Fibroblast of skin of right quadriceps (primary cell): Measurements from ENCODE around the gene NEGR1.

ENCODE experiments used
- DNase-seq: peaks from one replicate; pipeline ENCODE4 v3.0.0-alpha.2; 2013

Gene NEGR1

GRCh38 chr1:72111662-72112061 is 170.7 kb downstream of the NEGR1 start:
- no peak for DNase-seq

GRCh38 chr1:72109916-72110315 is 172.4 kb downstream of the NEGR1 start:
- no peak for DNase-seq

- DNase-seq, result no peak
These were observed 177.1 kb downstream of the NEGR1 start for GRCh38 chr1:72105201-72105600.

- DNase-seq, result no peak
These were observed 180.3 kb downstream of the NEGR1 start for GRCh38 chr1:72101840-72102632.

DNA sequence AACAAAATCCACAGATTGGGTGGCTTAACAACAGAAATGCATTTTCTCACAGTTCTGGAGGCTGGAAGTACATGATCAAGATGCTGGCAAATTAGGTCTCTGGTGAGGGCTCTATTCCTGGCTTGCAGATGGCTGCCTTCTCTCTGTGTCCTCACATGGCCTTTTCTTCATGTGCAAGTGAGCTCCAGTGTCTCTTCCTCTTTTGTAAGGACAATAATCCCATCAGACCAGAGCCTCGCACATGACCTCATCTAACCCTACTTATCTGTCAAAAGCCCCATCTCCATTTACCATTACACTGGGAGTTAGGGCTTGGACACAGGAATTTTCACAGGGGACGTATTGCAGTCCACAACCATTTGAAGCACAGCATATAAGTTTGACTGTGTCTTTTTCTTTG is 181.6 kb downstream of the NEGR1 start:
- DNase-seq, result no peak

- no peak for DNase-seq
These were observed 184.3 kb downstream of the NEGR1 start for GRCh38 chr1:72097851-72098570.

DNA sequence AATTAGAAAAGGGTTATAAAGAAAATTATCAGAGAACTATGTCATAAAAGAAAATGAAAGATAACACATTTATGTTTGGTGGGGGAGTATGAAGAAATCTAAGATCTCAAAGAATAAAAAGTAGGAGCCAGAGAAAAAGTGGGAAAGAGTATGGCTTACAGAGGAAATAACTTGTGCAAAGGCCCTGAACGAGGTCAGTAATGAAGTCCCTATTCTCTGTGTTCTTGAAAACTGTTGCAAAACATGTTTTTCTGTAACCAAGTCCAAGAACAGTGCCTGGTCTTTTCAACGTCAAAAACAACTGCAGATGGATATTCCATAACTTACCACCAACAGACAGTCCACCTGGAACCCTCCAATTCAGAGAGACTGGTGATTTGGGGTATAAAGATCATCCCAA is 188.1 kb downstream of the NEGR1 start:
- no peak for DNase-seq

DNA sequence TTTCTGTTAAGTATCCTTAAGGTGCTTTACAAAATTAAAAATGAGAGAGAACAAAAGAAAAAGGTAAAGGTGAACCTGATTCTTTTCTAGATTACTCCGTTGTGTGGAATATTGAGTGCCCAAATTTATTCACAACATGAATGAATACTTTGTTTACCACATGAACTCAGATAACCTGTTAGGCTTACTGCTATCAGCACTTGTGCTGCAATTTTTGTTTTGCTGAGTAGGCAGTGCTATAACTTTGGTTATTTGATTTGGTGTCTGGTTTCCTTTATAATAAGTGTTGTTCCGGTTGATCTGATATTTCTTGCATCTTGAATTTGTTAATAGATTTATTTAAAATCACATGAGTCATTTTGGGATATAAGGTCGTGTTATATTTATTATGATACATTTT is 195.9 kb downstream of the NEGR1 start:
- DNase-seq, result no peak

DNA sequence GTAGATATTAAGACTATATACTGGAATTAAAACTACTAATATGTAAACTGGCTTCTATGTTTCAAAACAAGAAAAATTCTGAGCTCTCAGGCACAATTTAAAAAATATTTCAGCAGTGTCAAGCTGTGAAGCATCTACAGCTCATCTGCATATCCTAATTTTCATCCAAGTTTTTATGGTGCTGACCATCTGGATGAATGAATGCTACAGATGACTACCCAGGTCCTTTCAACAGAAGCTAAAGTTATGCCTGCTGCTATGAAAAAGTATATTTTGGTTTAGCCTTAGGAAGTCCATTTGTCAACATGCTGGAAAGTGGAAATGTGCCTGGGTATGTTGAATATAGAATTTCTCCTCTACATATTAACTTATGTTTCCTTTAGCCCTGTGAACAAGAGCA is 206.9 kb downstream of the NEGR1 start:
- DNase-seq, result no peak

DNA sequence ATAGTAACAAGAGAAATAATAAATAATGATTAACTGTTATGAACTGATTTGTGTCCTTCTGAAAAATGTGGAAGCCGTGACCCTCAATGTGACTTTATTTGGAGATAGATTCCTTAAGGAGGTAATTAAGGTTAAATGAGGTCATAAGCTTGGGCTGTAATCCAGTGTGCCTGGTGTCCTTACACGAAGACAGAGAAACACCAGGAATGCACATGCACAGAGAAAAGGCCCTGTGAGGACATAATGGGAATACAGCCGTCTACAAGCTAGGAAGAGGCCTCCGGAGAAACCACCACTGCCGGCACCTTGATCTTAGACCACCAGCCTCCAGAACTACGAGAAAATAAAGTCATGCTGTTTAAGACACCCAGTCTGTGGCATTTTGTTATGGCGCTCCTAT is 215.9 kb downstream of the NEGR1 start:
- DNase-seq, result peak; percentile 59

GRCh38 chr1:72064196-72065075 is 217.9 kb downstream of the NEGR1 start:
- DNase-seq, result no peak

GRCh38 chr1:72063364-72064044 is 218.8 kb downstream of the NEGR1 start:
- DNase-seq, result no peak

- no peak for DNase-seq
These were observed 219.8 kb downstream of the NEGR1 start for GRCh38 chr1:72062584-72062983.

DNA sequence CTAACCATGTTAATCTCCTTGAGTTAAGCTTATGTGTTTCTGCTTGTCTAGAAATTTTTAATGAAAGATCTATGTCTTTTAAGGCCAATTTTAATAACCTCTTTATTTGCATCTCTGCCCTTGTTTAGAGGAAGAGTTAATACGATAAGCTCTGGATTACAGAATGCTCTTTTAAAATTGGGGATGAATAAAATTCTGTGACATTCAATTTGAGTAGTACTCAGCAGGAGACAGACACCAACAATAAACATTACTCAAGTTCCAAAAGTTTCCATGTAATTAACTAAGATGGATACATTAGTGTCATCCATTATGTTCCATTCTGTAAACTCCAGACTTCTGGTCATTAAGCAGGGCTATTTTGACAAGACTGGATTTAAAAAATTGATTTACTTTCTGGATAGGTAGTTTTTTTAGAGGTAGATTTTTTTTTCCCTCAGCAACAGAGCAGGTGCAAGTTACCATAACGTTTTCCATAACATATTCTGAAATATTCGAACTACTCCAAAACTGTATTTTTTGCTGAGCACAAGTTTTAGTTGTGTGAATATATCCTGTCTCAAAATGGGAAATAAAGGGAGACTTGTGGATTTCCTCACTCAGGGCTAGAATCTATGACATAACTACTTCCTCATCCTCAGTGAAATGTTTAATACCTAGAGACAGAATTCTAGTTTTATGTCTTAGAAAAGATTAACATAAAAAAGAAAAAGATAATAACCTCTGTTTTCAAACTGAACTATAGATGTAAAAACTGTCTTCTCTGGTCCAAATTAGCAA is 221.7 kb downstream of the NEGR1 start:
- no peak for DNase-seq

DNA sequence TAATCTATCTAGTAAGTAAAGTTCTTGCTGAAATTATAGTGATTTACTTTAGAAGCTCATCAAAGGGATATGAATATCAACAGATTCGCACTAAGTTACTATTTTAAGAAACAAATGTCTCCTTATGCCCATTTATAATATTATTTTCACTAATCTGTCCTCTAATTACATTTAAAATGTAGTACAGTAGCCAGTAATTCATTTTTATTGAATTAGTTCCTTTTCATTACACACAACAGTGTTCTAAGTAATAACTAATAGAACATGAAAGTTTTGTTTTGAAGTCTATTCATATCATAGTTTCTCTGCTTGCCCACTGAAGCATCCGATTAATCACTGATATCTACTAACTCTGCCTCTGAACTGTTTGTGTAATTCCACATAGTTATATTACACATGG is 225.8 kb downstream of the NEGR1 start:
- DNase-seq, result no peak

- no peak for DNase-seq
These were observed 230.8 kb downstream of the NEGR1 start for GRCh38 chr1:72051538-72051937.

GRCh38 chr1:72050551-72050950 is 231.8 kb downstream of the NEGR1 start:
- no peak for DNase-seq

GRCh38 chr1:72037745-72038343 is 244.5 kb downstream of the NEGR1 start:
- peak; percentile 35 for DNase-seq

- DNase-seq, result no peak
These were observed 247.5 kb downstream of the NEGR1 start for GRCh38 chr1:72034827-72035226.

GRCh38 chr1:72023063-72023930 is 259.0 kb downstream of the NEGR1 start:
- DNase-seq, result no peak

DNA sequence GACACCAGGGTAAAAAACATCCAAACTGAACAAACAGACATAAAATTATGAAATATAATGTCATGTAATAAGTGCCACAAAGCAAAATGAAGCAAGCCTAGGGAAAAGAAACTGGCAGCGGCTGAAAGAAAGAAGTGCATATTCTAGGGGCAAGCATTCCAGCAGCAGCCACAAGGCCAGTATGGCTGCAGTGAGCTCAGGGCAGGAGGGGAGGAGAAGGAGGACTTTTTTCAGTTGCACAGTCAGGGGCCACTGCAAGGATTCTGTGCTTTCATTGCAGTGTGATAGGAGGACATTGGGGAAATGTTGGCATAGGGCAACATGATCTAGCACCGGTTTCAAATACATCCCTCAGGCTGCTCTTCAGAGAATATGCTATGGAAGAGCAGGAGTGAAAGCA is 263.8 kb downstream of the NEGR1 start:
- no peak for DNase-seq
